ENCODE measurements around the gene INTS4.
"Not testable (repeated sequence)": the region's sequence is repeated elsewhere in the genome, so short reads cannot be mapped to it uniquely, and the experiment has no call there.

The INTS4 gene

GRCh38 chr11:77994434-77995362 is at the start of gene INTS4:
TSS of gene INTS4 (minus strand) at chr11:77994668. CDS start at chr11:77994643, 25 bp downstream.
- DNase-seq (ENCODE audit: low read depth in 2 of 3, low spot score in 1 of 3), result peak; percentile 94 to 98 (median 97)

- no peak for DNase-seq (ENCODE audit: low read depth in 2 of 3, low spot score in 1 of 3)
Measured at GRCh38 chr11:78041843-78042440, 47.5 kb upstream of the INTS4 start.

- DNase-seq (ENCODE audit: low read depth in 2 of 3, low spot score in 1 of 3), result not testable (repeated sequence)
Measured at GRCh38 chr11:78041380-78041719, 46.9 kb upstream of the INTS4 start.

- no peak for DNase-seq (ENCODE audit: low read depth in 2 of 3, low spot score in 1 of 3)
Measured at GRCh38 chr11:78040691-78041379, 46.4 kb upstream of the INTS4 start.

- DNase-seq (ENCODE audit: low read depth in 2 of 3, low spot score in 1 of 3), result peak in 2 of 3 donors; percentile 7 to 16
Measured at GRCh38 chr11:78039919-78040671, 45.6 kb upstream of the INTS4 start.

- DNase-seq (ENCODE audit: low read depth in 2 of 3, low spot score in 1 of 3), result no peak
Measured at GRCh38 chr11:78039391-78039918, 45.0 kb upstream of the INTS4 start.

GRCh38 chr11:78038697-78039313 is 44.3 kb upstream of the INTS4 start:
- no peak for DNase-seq (ENCODE audit: low read depth in 2 of 3, low spot score in 1 of 3)

GRCh38 chr11:78037825-78038620 is 43.6 kb upstream of the INTS4 start:
- no peak for DNase-seq (ENCODE audit: low read depth in 2 of 3, low spot score in 1 of 3)

GRCh38 chr11:78037056-78037455 is 42.6 kb upstream of the INTS4 start:
- DNase-seq (ENCODE audit: low read depth in 2 of 3, low spot score in 1 of 3), result no peak

GRCh38 chr11:78036313-78036712 is 41.8 kb upstream of the INTS4 start:
- DNase-seq (ENCODE audit: low read depth in 2 of 3, low spot score in 1 of 3), result no peak

GRCh38 chr11:78034623-78035022 is 40.2 kb upstream of the INTS4 start:
- no peak for DNase-seq (ENCODE audit: low read depth in 2 of 3, low spot score in 1 of 3)

GRCh38 chr11:78033040-78033439 is 38.6 kb upstream of the INTS4 start:
- no peak for DNase-seq (ENCODE audit: low read depth in 2 of 3, low spot score in 1 of 3)

- no peak for DNase-seq (ENCODE audit: low read depth in 2 of 3, low spot score in 1 of 3)
Measured at GRCh38 chr11:78032090-78032489, 37.6 kb upstream of the INTS4 start.

- DNase-seq (ENCODE audit: low read depth in 2 of 3, low spot score in 1 of 3), result no peak
Measured at GRCh38 chr11:78031629-78032028, 37.2 kb upstream of the INTS4 start.

GRCh38 chr11:78030429-78031325 is 36.2 kb upstream of the INTS4 start:
- no peak for DNase-seq (ENCODE audit: low read depth in 2 of 3, low spot score in 1 of 3)

GRCh38 chr11:78028423-78028822 is 34.0 kb upstream of the INTS4 start:
- not testable (repeated sequence) for DNase-seq (ENCODE audit: low read depth in 2 of 3, low spot score in 1 of 3)

GRCh38 chr11:78027759-78028158 is 33.3 kb upstream of the INTS4 start:
- DNase-seq (ENCODE audit: low read depth in 2 of 3, low spot score in 1 of 3), result no peak

GRCh38 chr11:78025378-78025777 is 30.9 kb upstream of the INTS4 start:
- DNase-seq (ENCODE audit: low read depth in 2 of 3, low spot score in 1 of 3), result no peak

- no peak for DNase-seq (ENCODE audit: low read depth in 2 of 3, low spot score in 1 of 3)
Measured at GRCh38 chr11:78023426-78023825, 29.0 kb upstream of the INTS4 start.
